ENCODE measurements around the gene KIAA0232. TPM values are rescaled to one million over a fixed set of nuclear protein-coding genes. Genes with fewer than 3 reads are reported as not detected.

KIAA0232 gene
- polyA plus RNA-seq, 1 donor (not counting 4 experiments of a cell fraction or from before 2014, with no cell fraction given) = 10.0 TPM

GRCh38 chr4:6849691-6850090 is 67.2 kb downstream of the KIAA0232 start:
- FAIRE-seq (no peak), DNase-seq (ENCODE audit: low read depth, low spot score) (no peak)
- Histone ChIP-seq H4K20me1 (ENCODE audit: control insufficient read depth, extremely low read depth, insufficient read depth, low read length) (no peaks in the 10 kb centered on the region), H3K4me1 (ENCODE audit: control insufficient read depth, extremely low read depth, insufficient read depth, low read length) (no peaks in the 10 kb centered on the region), H3K79me2 (ENCODE audit: control insufficient read depth, insufficient read depth, low read length) (peaks cover 24% of the 10 kb centered on the region), H3K4me2 (ENCODE audit: control insufficient read depth, extremely low read depth, insufficient read depth, low read depth, low read length) (no peak overlapping the region), H3K9me1 (ENCODE audit: control insufficient read depth, extremely low read depth, insufficient read depth, low read length) (peaks cover 2% of the 10 kb centered on the region), H3K4me3 (ENCODE audit: control insufficient read depth in 2 of 3, extremely low read depth in 1 of 3, insufficient read depth in 2 of 3, low read depth in 1 of 3, low read length in 3 of 3) (no peak overlapping the region), H3K9ac (ENCODE audit: control insufficient read depth, extremely low read depth, insufficient read depth, low read length) (no peak overlapping the region), H3K27ac (ENCODE audit: control insufficient read depth, insufficient read depth, low read length) (no peak overlapping the region), H3K36me3 (ENCODE audit: control insufficient read depth in 2 of 2, extremely low read depth in 1 of 2, insufficient read depth in 2 of 2, low read length in 2 of 2) (peaks cover 8 to 11% of the 10 kb centered on the region in 2 experiments), H2AFZ (ENCODE audit: control insufficient read depth, low read length) (no peak overlapping the region), H3K27me3 (ENCODE audit: control insufficient read depth, extremely low read depth, insufficient read depth, low read length) (no peaks in the 10 kb centered on the region), H3K9me3 (ENCODE audit: control insufficient read depth, low read depth, low read length) (no peaks in the 10 kb centered on the region)
- dilution Hi-C loops (cut with MboI; ENCODE audit: extremely low pct_ligation_motif_present, low sequenced_read_pairs) = no loop called here
- TF ChIP-seq CTCF (optimal IDR thresholded peaks at IDR 0.05 in 1 of 3, IDR thresholded peaks at IDR 0.05 in 1 of 3, conservative IDR thresholded peaks at IDR 0.05 in 1 of 3; ENCODE audit: extremely low read depth in 1 of 3, insufficient read depth in 2 of 3, low read length in 3 of 3) = no peak

- no peaks in the 10 kb centered on the region for H3K9me3 ChIP-seq (ENCODE audit: control insufficient read depth, low read depth, low read length)
- no peaks in the 10 kb centered on the region for H3K27me3 ChIP-seq (ENCODE audit: control insufficient read depth, extremely low read depth, insufficient read depth, low read length)
- no peak overlapping the region for H3K4me3 ChIP-seq (ENCODE audit: control insufficient read depth in 2 of 3, extremely low read depth in 1 of 3, insufficient read depth in 2 of 3, low read depth in 1 of 3, low read length in 3 of 3)
- no peak overlapping the region for H3K4me2 ChIP-seq (ENCODE audit: control insufficient read depth, extremely low read depth, insufficient read depth, low read depth, low read length)
- H3K79me2 ChIP-seq (ENCODE audit: control insufficient read depth, insufficient read depth, low read length) = peaks cover 19% of the 10 kb centered on the region
- no peak for FAIRE-seq
- H2AFZ ChIP-seq (ENCODE audit: control insufficient read depth, low read length) = no peak overlapping the region
- no peak overlapping the region for H3K9ac ChIP-seq (ENCODE audit: control insufficient read depth, extremely low read depth, insufficient read depth, low read length)
- TF ChIP-seq EZH2 (IDR thresholded peaks at IDR 0.05; ENCODE audit: low read length) = no peak
- TF ChIP-seq CTCF (optimal IDR thresholded peaks at IDR 0.05 in 1 of 3, IDR thresholded peaks at IDR 0.05 in 1 of 3, conservative IDR thresholded peaks at IDR 0.05 in 1 of 3; ENCODE audit: extremely low read depth in 1 of 3, insufficient read depth in 2 of 3, low read length in 3 of 3) = no peak
- peaks cover 0 to 11% of the 10 kb centered on the region in 2 experiments for H3K36me3 ChIP-seq (ENCODE audit: control insufficient read depth in 2 of 2, extremely low read depth in 1 of 2, insufficient read depth in 2 of 2, low read length in 2 of 2)
- dilution Hi-C loops (cut with MboI; ENCODE audit: extremely low pct_ligation_motif_present, low sequenced_read_pairs) = no loop called here
- no peaks in the 10 kb centered on the region for H3K4me1 ChIP-seq (ENCODE audit: control insufficient read depth, extremely low read depth, insufficient read depth, low read length)
- H3K27ac ChIP-seq (ENCODE audit: control insufficient read depth, insufficient read depth, low read length) = no peak overlapping the region
- peaks cover 2% of the 10 kb centered on the region for H3K9me1 ChIP-seq (ENCODE audit: control insufficient read depth, extremely low read depth, insufficient read depth, low read length)
- DNase-seq (ENCODE audit: low read depth, low spot score) = no peak
- no peaks in the 10 kb centered on the region for H4K20me1 ChIP-seq (ENCODE audit: control insufficient read depth, extremely low read depth, insufficient read depth, low read length)
Observed at GRCh38 chr4:6851431-6851830, 68.9 kb downstream of the KIAA0232 start.

Measured in keratinocyte (primary cell).